GM12892 (cell line): ENCODE data around the gene TAS1R3.

Experiments used
- POLR2A ChIP-seq: IDR thresholded peaks from 2 replicates; pipeline ENCODE4 v1.6.1; 2011; ENCODE audit warnings: low read depth, low read length, control low read depth
- POLR2AphosphoS5 ChIP-seq: IDR thresholded peaks from 2 replicates; pipeline ENCODE4 v1.6.1; 2011; ENCODE audit warnings: low read depth, low read length, control low read depth

DNA sequence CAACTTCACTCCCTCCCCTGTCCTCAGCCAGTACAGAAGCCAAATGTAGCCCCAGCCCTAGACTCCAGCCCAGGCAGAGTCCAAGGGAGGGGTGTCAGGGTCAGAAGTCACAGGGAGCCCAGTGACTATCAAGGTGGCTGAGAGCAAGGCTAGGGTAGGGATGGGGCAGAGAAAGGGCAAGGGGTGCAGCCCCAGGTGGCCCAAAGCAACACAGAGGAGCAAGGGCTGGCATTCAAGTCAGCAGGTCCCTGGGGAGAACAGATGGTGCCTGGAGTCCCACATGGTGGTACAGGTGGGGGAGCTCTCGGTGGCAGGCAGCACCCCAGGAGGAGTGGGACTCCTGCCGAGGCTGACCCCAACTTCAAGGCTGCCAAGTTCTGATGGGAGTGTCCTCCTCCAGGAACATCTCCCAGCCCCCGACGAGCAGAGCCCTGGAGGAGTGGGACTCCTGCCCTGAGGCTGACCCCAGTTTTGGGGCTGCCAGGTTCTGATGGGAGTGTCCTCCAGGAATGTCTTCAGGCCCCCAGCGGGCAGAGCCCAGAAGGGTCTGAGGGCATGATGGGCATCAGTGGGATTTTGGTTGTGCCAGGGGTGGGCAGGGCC is 21.8 kb downstream of the TAS1R3 start:
- TF ChIP-seq POLR2A (no peak), POLR2AphosphoS5 (no peak)
